GM18508 (cell line): ENCODE results near the gene PLA1A.

Experiments
- ATAC-seq: cut with Tn5 transposase; IDR thresholded peaks from one replicate; pipeline ENCODE4 v1.9.1; 2021; ENCODE audit warnings: moderate number of reproducible peaks; ENCODE audit not compliant: insufficient read depth, unreplicated experiment

PLA1A gene

DNA sequence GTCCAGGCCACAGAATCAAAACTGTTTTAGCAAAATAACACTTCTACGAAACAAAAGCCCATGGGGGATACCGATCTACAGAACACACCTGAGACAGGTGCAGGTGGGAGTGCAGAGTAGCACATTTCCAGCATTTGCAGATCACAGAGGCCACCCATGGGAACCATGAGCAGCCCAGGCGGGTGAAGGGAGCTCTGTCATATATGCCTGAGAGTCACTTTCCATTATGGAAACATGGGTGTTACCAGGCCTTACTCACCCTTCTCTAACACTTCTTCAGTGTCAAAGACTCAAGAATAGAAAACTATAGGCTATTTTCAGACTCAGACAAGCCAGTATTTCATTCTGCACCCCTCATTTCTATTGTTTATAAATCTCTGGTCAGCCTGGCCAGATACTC is 3.5 kb downstream of the PLA1A start:
- no peak for ATAC-seq

GRCh38 chr3:119602676-119603075 is 5.0 kb downstream of the PLA1A start:
- ATAC-seq, result no peak

- ATAC-seq, result no peak
These were observed 7.2 kb downstream of the PLA1A start for GRCh38 chr3:119604878-119605277.

DNA sequence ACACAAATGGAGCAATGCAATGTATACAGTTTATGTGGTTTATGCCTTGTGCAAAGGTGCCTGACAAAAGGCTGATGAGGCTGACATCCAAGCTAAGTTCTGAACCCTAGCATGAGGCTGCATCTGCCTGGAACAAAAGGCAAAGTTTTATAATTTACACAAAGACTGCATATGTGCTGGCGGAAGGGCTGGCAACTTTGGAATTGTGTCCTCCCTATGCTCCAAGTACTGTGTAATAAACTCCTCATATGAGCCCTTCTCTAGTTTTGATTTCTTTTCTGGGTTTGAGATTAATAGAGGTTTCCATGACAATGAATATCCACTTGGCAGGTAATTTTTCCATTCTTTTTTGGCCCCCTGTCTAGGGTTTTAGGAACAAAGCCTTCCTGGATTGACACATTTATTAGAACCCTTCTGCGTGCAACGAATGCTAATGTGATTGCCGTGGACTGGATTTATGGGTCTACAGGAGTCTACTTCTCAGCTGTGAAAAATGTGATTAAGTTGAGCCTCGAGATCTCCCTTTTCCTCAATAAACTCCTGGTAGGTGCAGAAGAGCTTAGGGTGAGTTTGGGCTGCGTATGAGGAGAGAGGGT is 10.8 kb downstream of the PLA1A start:
- no peak for ATAC-seq

GRCh38 chr3:119609301-119609700 is 11.6 kb downstream of the PLA1A start:
- ATAC-seq, result no peak

DNA sequence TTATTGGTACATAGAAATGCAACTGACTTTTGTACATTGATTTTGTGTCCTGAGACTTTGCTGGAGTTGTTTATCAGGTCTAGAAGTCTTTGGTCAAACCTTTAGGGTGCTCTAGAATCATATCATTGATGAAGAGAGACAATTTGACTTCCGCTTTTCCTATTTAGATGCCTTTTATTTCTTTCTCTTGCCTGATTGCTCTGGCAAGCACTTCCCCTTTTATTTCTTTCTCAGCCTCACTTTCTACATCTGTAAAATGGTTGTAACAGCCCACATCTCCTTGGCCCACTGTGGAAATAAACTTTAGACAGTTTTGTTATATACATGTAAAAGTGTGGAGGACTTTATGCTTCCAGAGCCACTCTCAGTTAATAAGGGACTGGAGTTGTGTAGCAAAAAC is 14.0 kb downstream of the PLA1A start:
- no peak for ATAC-seq

DNA sequence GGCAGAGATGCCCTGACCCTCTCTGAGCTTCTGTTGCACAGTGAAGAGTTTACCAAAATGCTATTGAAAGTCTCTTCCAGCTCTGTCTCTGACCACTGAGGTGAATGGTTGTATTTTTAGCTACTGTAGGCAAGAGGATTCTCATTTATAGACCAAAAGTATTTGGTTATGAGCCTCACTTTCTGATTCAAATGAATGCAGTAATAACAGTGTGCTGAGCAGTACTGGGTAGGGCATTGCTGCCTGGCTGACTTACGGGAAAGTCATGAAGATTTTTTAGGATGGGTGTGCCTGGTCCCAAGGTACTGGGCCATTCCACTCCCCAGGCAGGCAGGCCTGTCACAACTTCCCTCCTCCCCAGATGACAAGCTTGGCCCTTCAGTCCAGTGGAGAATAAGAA is 15.5 kb downstream of the PLA1A start:
- no peak for ATAC-seq

DNA sequence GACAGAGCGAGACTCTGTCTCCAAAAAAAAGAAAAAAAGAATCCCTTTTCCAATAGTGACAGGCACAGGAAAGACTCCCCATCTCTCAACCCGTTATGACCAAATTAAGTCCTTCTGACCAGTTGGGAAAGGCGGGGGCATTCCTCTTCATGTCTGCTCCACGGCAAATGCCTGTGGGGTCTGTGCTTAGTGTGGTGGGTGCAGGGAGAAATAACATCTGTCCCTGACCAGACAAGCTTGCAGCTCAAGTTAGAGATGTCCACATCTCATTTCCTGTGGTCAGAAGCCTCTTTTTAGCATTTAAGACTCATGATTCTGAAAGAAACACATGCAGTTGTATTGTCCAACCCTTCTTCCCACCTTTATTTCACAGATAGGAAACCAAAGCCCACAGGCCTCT is 16.2 kb downstream of the PLA1A start:
- ATAC-seq, result no peak

DNA sequence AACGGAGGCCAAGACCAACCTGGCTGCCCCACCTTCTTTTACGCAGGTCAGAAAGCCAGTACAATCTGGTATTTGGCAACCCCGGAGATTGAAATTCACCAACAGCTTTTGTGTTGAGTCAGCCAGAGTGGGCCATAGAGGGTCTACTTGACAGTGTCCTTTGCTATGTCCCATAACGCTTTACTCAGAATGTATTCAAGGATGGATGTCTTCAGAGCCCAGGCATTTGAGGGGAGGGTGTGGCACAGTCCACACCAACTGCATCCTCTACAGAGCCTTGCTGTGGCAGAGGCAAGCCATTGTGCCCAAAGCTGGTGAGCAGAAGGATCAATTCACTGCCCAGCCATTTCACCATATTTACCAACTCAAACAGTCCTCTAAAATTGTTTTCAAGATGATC is 18.4 kb downstream of the PLA1A start:
- ATAC-seq, result no peak

- no peak for ATAC-seq
These were observed 21.4 kb downstream of the PLA1A start for GRCh38 chr3:119619094-119619493.

DNA sequence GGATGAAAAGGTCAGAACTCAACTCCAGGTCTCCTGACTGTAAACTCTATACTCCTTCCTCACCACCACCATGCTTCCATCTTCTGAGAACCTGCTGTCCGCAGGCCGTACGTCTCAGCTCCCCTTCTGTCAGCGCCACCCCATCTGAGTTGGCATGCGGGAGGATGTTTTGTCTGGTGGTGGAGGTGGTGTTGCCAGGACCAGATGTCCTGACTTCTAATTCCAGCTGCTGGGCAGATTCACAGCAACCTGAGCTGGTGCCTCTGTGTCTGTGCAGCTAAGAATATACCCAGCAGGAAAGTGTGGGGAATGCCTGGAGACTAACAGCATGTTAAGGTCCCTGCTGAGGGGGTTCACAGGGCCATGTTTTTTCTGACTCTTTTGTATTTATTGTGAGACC is 23.2 kb downstream of the PLA1A start:
- ATAC-seq, result no peak

- ATAC-seq, result no peak
These were observed 26.5 kb downstream of the PLA1A start for GRCh38 chr3:119624002-119624720.

DNA sequence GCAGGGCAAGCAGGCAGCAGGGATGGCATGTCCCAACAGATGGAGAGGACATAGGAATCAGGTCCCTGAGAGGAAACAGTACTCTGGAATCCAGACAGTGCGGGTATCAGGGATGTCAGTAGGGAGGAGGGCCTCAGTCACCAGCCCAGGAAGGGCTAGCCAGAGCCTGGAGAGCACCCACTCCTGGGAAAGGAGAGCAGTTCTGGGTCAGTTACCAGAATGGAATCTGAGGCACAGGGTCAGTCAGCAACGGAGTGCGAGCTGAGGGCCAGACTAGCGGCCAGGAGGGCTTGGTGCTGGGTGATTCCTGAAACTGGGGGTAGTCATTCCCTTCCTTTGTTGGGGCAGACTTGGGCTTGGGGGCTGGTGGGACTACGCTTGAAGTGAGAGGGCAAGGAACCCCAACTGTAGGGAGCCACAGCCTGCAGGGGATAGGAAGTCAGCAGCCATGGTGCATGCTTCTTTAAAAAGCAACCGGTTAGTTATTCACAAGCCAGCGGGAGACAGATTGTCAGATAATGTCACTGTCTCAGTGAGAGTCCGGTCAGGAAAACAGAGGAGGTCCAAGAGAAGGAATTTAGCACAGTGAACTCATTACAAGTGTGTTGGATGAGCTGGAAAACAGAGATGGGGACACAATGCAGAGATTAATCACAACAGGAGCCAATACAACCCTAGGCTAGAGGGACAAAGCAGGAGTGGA is 27.9 kb downstream of the PLA1A start:
- ATAC-seq, result no peak

- no peak for ATAC-seq
These were observed 28.5 kb downstream of the PLA1A start for GRCh38 chr3:119626196-119626595.

DNA sequence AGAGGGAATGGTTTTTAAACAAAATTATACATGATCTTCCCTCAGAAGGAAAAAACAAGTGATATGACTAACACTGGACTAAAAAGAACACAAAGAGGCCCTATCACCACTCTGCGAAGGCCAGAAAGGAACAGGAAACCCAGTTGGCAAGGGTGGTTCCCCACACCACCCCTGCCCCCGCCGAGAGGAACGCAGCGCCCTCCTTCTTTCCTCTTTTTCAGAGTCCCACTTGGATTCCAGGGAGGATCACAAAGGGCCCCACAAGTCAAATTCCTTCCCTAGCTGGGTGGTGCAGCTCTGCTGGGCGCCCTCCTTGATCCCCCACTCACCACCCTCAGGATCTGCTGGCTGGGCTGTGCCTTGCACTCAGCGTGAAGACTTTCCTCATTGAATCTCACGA is 29.8 kb downstream of the PLA1A start:
- no peak for ATAC-seq

DNA sequence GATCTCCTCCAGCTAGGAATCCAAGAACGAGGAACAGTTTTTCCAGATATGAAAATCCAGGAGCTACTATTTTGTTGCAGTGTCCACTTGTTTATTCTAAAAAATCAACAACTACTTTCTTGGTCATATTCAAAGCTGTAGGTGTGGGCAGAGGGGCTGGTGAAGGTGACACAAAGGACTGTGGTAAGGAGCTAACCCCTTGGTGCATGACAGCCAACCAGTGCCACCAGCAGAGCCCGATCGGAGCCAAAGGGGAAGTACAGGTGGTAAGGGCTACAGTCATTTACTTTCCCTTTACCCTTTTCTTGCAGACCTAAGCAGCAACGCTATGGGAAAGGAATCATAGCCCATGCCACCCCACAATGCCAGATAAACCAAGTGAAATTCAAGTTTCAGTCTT is 30.7 kb downstream of the PLA1A start:
- ATAC-seq, result peak; percentile 57

DNA sequence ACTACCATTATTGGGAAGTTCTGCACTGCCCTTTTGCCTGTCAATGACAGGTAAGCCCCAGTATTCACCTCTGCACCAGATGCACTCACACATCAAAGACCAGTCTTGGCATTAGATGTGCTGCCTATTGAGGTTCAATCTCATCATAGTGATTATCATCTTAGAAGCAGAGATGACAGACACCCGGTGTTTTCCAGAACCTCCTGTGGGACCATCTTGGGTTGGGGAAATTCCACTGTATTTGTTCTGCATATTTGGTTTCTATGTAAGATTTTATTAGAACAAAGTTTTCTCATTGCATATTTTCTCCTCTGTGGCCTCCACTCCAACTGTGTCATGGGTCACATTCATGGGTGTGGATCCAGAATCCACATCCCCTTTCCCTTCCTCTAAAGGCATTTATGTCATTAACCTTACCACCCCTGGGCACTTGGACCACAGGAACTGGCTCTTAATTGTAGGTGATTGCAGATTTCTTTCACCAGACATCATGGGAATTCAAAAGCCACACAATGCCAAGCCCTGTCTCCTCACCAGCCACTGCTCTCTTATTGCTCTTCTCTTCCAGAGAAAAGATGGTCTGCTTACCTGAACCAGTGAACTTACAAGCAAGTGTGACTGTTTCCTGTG is 31.2 kb downstream of the PLA1A start:
- peak; percentile 28 for ATAC-seq

DNA sequence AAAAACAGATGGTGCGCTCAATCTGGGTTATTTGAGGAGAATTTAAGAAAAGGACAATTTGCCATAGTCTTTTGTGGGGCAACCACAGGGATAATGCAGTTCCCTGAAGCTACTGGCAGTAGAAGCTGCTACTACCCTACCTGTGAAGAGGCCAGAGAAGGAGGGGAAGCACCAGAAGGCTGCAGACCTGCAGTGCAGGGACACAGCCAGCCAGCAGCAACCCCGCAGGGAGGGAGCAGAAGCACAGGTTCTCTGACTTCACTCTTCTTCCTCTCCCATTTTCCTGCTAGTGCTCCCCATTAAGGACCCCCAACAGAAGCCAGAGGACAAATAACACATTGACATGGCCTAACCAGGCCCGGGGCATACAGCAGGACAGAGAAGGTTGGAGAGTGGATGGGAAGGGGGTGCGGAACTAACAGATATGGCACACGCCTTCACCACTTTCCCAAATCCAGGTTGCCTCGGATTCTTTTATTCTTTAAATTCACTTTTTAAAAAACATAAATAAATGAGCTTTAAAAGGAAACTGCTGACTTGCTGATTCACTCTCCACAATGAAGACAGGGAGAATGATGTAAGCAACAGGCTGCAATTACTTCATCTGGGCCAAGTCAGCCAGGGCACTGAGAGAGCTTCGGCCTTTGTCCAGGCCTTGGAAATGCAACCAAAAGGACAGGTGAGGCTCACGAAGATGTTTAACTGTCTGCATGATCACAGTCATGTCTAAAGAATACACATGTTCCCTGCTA is 32.6 kb downstream of the PLA1A start:
- no peak for ATAC-seq

DNA sequence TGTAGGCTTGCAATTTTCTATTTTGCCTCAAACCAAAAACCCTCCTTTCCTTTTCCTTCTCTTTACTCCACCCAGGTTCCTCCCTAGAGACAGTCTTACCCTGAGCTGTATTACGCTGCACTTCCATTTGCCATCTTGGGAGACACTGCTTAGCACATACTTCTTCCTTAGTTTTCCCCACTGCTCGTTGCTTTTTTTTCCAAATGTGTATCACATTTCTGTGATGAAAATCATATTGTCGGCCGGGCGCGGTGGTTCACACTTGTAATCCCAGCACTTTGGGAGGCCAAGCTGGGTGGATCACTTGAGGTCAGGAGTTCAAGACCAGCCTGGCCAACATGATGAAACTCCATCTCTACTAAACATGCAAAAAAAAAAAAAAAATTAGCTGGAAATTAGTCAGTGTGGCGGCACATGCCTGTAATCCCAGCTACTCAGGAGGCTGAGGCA is 33.2 kb downstream of the PLA1A start:
- ATAC-seq, result no peak

GRCh38 chr3:119631516-119631915 is 33.8 kb downstream of the PLA1A start:
- ATAC-seq, result no peak
